ENCODE results near the gene PRCD.
A peak's percentile ranks its signal among the peaks of the same experiment; 100 is the strongest.

The PRCD gene

GRCh38 chr17:76539631-76540271, at the start of gene PRCD:
Gene PRCD (plus strand): TSS chr17:76540044. CDS start chr17:76540142, 98 bp downstream.
- no peak for DNase-seq

- no peak for DNase-seq
Observed at GRCh38 chr17:76490112-76490710, 49.6 kb upstream of the PRCD start.

GRCh38 chr17:76491271-76492122, 48.3 kb upstream of the PRCD start:
- no peak for DNase-seq

GRCh38 chr17:76492123-76492988, 47.5 kb upstream of the PRCD start:
- no peak for DNase-seq

GRCh38 chr17:76492989-76493501, 46.8 kb upstream of the PRCD start:
- DNase-seq: peak; percentile 33 to 58

GRCh38 chr17:76493505-76494167, 46.2 kb upstream of the PRCD start:
- no peak for DNase-seq

- DNase-seq: no peak
Observed at GRCh38 chr17:76495663-76496400, 44.0 kb upstream of the PRCD start.

GRCh38 chr17:76496464-76496863, 43.4 kb upstream of the PRCD start:
- no peak for DNase-seq

- no peak for DNase-seq
Observed at GRCh38 chr17:76497699-76497978, 42.2 kb upstream of the PRCD start.

GRCh38 chr17:76497979-76498875, 41.6 kb upstream of the PRCD start:
- DNase-seq: peak in 1 of 2 experiments; percentile 12

- DNase-seq: no peak
Observed at GRCh38 chr17:76498876-76499251, 41.0 kb upstream of the PRCD start.

- DNase-seq: no peak
Observed at GRCh38 chr17:76499267-76499667, 40.6 kb upstream of the PRCD start.

- no peak for DNase-seq
Observed at GRCh38 chr17:76500074-76500746, 39.6 kb upstream of the PRCD start.

GRCh38 chr17:76500747-76501017, 39.2 kb upstream of the PRCD start:
- DNase-seq: no peak

GRCh38 chr17:76501018-76501826, 38.6 kb upstream of the PRCD start, which contains the start of gene RHBDF2:
Gene RHBDF2 (minus strand): TSS chr17:76501423. CDS start chr17:76481524, 19,899 bp downstream.
- peak; percentile 81 to 88 for DNase-seq

GRCh38 chr17:76501827-76502307, 38.0 kb upstream of the PRCD start:
- DNase-seq: no peak

GRCh38 chr17:76502341-76503211, 37.3 kb upstream of the PRCD start:
- DNase-seq: peak; percentile 52 to 78

GRCh38 chr17:76504117-76504516, 35.7 kb upstream of the PRCD start:
- no peak for DNase-seq
